ENCODE results near the gene NDUFS8. TPM values are rescaled to one million over a fixed set of nuclear protein-coding genes. Genes with fewer than 3 reads are reported as not detected.

The NDUFS8 gene
- total RNA-seq, 1 donor from 2014 or later, result 84.0 TPM

GRCh38 chr11:68003846-68004550 is 26.5 kb upstream of the NDUFS8 start, which contains the start of gene UNC93B1:
Gene UNC93B1 (minus strand): TSS chr11:68004097. CDS start chr11:68004043, 54 bp downstream.
- Histone ChIP-seq H3K27me3 (ENCODE audit: control insufficient read depth, insufficient read depth, low read length) (no peaks in the 10 kb centered on the region), H3K36me3 (ENCODE audit: control insufficient read depth, insufficient read depth, low read length) (no peaks in the 10 kb centered on the region), H3K4me3 (ENCODE audit: low read depth, low read length) (peak within 1 kb of the TSS; percentile 55)
- DNase-seq (ENCODE audit: low read depth), result peak; percentile 46
- TF ChIP-seq CTCF (IDR thresholded peaks at IDR 0.05; ENCODE audit: insufficient read depth, low read length, severe bottlenecking), result no peak
- FAIRE-seq, result no peak

GRCh38 chr11:68004551-68005335 is 25.7 kb upstream of the NDUFS8 start:
- TF ChIP-seq CTCF (IDR thresholded peaks at IDR 0.05; ENCODE audit: insufficient read depth, low read length, severe bottlenecking), result no peak
- no peak overlapping the region for H3K4me3 ChIP-seq (ENCODE audit: low read depth, low read length)
- H3K27me3 ChIP-seq (ENCODE audit: control insufficient read depth, insufficient read depth, low read length), result no peaks in the 10 kb centered on the region
- H3K36me3 ChIP-seq (ENCODE audit: control insufficient read depth, insufficient read depth, low read length), result no peaks in the 10 kb centered on the region
- no peak for FAIRE-seq
- DNase-seq (ENCODE audit: low read depth), result no peak

- no peak for TF ChIP-seq CTCF (IDR thresholded peaks at IDR 0.05; ENCODE audit: insufficient read depth, low read length, severe bottlenecking)
- no peaks in the 10 kb centered on the region for H3K27me3 ChIP-seq (ENCODE audit: control insufficient read depth, insufficient read depth, low read length)
- no peaks in the 10 kb centered on the region for H3K36me3 ChIP-seq (ENCODE audit: control insufficient read depth, insufficient read depth, low read length)
- FAIRE-seq, result no peak
- H3K4me3 ChIP-seq (ENCODE audit: low read depth, low read length), result no peak overlapping the region
- DNase-seq (ENCODE audit: low read depth), result no peak
Measured at GRCh38 chr11:68006606-68007166, 23.8 kb upstream of the NDUFS8 start.

- FAIRE-seq (no peak), DNase-seq (ENCODE audit: low read depth) (no peak)
- TF ChIP-seq CTCF (IDR thresholded peaks at IDR 0.05; ENCODE audit: insufficient read depth, low read length, severe bottlenecking), result no peak
- no peaks in the 10 kb centered on the region for H3K27me3 ChIP-seq (ENCODE audit: control insufficient read depth, insufficient read depth, low read length)
- no peaks in the 10 kb centered on the region for H3K36me3 ChIP-seq (ENCODE audit: control insufficient read depth, insufficient read depth, low read length)
- no peak overlapping the region for H3K4me3 ChIP-seq (ENCODE audit: low read depth, low read length)
Measured at GRCh38 chr11:68007498-68008380, 22.7 kb upstream of the NDUFS8 start.
